Activated T-cell treated with anti-CD3 and anti-CD28 coated beads for 1 hour (primary cell): Measurements from ENCODE around the gene LCN2.
A peak's percentile ranks its signal among the peaks of the same experiment; 100 is the strongest.
"Not testable (repeated sequence)": the region's sequence is repeated elsewhere in the genome, so short reads cannot be mapped to it uniquely, and the experiment has no call there.

Experiments
- DNase-seq: peaks from one replicate; pipeline ENCODE4 v3.0.0-alpha.2; 2020; ENCODE audit warnings: low read depth

Gene LCN2

DNA sequence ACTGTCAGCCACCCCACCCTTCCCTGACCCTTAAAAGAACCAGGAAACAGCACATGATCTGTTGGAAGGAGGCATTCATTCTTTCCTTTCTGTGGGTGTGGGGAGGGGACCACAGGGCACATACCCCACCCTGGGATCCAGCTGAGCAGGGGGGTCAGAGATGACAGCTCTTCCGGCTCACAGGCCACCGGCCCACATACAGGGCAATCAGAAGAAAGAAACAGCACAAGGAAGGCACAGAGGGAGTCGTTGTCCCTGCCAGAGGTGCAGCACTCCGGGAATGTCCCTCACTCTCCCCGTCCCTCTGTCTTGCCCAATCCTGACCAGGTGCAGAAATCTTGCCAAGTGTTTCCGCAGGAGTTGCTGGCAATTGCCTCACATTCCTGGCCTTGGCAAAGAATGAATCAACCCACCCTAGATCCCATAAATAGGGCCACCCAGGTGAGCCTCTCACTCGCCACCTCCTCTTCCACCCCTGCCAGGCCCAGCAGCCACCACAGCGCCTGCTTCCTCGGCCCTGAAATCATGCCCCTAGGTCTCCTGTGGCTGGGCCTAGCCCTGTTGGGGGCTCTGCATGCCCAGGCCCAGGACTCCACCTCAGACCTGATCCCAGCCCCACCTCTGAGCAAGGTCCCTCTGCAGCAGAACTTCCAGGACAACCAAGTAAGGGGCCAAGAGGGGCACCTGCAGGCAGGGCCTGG is at the start of gene LCN2:
TSS of gene LCN2 (plus strand) at position 453 of the 701 bp plus-strand sequence. CDS start at position 526, 73 bp downstream.
- DNase-seq: no peak

GRCh38 chr9:128099932-128100491 is 49.2 kb upstream of the LCN2 start:
- no peak for DNase-seq

GRCh38 chr9:128100581-128100980 is 48.7 kb upstream of the LCN2 start:
- DNase-seq: no peak

DNA sequence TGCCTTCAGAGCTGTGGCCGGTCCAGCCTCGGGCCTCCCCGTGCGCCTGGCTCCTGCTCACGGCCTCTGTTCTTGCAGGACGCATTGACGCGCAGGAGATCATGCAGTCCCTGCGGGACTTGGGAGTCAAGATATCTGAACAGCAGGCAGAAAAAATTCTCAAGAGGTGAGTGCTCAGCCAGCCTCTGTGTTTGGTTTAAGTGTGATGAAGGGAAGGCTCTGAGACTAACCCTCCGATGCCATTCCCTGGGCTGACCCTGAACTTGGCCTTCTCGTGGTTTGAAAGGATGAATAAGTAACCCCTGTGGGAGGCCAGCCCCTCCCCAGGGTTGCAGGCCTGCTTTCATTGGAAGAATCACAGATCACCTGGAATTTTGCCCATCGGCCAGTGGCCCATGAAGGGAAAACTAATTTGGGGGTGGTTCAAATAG is 48.0 kb upstream of the LCN2 start:
- no peak for DNase-seq

DNA sequence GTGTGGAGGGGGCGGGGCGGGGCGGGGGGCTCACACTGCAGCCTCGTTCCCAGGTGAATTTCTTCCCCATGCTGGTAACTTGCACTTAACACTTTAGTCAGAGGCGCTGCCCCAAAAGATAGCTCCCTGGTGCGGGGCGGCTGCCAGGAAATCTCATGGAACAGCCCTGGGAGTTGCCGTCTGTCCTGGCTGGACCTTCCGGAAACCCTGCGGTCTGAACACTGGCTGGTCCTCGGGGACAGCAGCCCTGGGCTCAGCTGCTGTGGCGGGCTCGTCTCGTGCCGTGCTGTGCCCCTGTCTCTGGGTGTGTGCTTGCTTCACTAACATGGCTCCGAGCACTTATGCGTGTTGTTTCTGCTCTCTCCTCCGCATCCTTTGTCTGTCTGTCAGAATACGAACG is 47.6 kb upstream of the LCN2 start:
- DNase-seq: no peak

- DNase-seq: no peak
Measured at GRCh38 chr9:128102196-128102595, 47.1 kb upstream of the LCN2 start.

DNA sequence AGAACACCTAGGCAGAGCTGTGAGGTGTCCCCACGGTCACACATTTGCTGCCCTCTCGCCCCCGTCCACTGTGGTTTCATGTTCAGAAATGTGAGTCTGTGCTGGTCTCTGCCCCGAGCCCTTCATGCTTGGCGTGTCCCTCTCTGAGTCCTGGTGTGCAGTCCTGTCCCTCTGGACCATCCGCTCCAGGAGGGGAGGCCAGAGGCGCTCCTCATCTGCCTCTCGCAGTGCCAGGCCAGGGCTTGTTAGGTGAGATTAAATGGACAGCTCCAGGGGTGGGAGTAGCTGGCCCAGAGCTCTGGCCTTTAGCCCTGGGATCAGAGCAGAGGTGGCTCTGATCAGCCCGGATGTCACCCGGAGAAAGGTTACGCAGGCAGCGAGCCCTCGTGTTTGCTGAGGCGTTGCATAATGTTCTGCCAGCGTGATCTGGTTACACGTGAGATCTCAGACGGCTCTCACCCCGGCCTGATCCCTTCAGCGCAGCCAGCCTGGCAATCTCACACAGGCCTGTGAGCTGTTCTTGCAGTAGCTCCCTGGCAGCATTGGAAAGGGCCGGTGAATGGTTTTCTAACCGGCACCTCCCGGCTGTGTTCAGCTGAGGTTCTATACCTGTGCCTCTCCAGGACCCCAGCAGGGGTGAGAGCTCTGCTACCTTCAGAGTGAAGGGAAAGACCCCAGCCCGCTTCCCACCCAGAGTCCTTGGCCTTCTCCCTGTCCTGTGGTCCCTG is 46.2 kb upstream of the LCN2 start:
- no peak for DNase-seq

GRCh38 chr9:128103589-128103962 is 45.7 kb upstream of the LCN2 start:
- peak; percentile 25 for DNase-seq

GRCh38 chr9:128104171-128104618 is 45.1 kb upstream of the LCN2 start:
- no peak for DNase-seq

- no peak for DNase-seq
Measured at GRCh38 chr9:128105538-128106175, 43.6 kb upstream of the LCN2 start.

DNA sequence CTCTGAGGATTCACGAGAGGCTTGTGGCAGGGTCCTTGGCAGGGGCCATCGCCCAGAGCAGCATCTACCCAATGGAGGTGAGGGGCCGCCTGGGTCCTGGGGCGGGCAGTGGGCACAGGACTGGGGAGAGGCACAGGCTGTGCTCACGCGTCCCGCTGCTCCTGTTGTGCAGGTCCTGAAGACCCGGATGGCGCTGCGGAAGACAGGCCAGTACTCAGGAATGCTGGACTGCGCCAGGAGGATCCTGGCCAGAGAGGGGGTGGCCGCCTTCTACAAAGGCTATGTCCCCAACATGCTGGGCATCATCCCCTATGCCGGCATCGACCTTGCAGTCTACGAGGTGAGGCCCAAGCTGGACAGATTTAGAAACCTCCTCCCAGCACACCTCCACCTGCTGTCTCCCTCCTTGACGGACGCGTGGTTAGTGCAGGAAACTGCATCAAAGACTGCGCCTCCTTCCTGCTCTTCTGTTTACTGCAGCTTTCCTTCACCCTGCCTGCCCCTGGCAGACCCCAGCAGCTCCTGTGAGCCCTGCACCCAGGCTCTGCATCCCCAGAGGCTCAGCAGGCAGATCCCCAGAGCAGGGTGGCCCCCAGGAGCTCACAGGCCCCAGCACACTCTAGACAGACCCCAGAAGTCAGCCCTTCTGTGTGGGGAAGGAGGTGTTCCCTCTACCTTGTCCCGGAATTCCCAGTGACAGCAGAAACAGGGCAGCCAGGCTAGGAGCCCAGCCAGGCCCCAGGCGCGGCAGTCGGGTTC is 42.9 kb upstream of the LCN2 start:
- DNase-seq: no peak

GRCh38 chr9:128106940-128107467 is 42.2 kb upstream of the LCN2 start:
- no peak for DNase-seq

DNA sequence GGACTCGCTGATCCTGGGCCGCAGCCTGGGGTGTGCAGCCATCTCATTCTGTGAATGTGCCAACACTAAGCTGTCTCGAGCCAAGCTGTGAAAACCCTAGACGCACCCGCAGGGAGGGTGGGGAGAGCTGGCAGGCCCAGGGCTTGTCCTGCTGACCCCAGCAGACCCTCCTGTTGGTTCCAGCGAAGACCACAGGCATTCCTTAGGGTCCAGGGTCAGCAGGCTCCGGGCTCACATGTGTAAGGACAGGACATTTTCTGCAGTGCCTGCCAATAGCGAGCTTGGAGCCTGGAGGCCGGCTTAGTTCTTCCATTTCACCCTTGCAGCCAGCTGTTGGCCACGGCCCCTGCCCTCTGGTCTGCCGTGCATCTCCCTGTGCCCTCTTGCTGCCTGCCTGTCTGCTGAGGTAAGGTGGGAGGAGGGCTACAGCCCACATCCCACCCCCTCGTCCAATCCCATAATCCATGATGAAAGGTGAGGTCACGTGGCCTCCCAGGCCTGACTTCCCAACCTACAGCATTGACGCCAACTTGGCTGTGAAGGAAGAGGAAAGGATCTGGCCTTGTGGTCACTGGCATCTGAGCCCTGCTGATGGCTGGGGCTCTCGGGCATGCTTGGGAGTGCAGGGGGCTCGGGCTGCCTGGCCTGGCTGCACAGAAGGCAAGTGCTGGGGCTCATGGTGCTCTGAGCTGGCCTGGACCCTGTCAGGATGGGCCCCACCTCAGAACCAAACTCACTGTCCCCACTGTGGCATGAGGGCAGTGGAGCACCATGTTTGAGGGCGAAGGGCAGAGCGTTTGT is 41.6 kb upstream of the LCN2 start:
- no peak for DNase-seq

GRCh38 chr9:128108269-128109049 is 40.8 kb upstream of the LCN2 start:
- DNase-seq: no peak

DNA sequence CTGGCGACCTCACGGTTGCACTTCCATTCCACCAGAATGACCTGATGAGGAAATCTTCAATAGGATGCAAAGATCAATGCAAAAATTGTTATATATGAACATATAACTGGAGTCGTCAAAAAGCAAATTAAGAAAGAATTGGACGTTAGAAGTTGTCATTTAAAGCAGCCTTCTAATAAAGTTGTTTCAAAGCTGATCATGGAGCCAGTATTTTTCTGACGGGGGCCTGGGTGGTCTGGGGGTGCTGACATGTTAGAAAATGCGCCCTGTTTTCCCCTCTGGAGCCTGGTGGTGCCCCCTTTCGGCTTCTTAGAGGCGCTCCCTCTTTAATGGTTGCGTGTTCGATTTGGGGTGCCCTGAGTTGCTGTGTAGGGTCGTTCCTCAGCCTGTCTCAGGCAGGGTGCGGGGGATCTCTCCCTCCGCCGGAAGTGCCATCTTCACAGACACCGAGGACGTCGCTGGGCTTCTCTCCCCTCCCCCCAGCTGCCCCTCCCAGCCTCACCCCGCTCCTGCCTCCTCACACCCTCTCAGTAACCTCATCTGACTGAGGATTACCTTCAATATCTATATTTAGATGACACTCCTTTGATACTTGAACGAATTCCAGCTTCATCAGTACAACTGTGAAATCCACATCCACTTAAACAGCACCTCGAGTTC is 40.1 kb upstream of the LCN2 start:
- no peak for DNase-seq

GRCh38 chr9:128111726-128112125 is 37.5 kb upstream of the LCN2 start:
- not testable (repeated sequence) for DNase-seq

DNA sequence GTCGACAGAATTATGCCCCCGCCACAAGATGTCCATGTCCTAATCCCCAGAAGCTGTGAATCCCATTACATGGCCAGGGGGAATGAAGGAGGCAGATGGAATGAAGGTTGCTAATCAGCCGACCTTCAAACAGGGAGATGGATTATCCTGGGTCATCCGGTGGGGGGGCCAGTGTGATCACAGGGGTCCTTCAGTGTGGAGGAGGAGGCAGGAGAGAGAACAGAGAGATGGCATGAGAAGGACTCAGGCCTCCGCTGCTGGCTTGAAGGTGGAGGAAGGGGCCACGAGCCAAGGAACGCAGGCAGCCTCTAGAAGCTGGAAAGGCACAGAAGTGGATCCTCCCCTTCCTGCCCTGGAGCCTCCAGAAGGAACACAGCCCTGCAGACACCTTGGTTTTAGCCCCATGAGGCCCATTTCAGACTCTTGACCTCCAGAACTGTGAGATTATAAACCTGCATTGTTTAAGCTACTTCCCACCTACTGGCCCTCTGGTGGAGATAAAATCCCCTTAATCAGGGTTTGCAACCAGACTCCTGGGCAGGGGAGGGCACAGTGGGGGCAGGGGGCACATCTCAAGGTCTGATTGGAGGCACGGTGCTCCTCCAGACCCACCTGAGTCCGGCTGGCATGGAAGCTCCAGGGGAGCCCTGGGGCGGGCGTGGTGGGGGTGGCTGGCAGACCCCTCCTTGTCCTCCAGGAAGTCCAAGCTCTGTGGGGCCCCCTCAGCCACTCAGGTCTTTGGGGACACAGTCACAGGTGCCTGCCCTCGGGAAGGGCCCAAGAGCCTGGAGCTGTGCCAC is 35.5 kb upstream of the LCN2 start:
- no peak for DNase-seq

GRCh38 chr9:128114326-128115186 is 34.7 kb upstream of the LCN2 start:
- no peak for DNase-seq
